Fibroblast of lung (primary cell): ENCODE results near the gene SAP25. TPM values are rescaled to one million over a fixed set of nuclear protein-coding genes. Genes with fewer than 3 reads are reported as not detected.

Source experiments
- DNase-seq, 2 donors: peaks; one replicate each; pipeline versions ENCODE4 v3.0.0 to v3.0.0-alpha.2; 2010; ENCODE audit warnings: low read depth in 2 of 2
- H2AFZ ChIP-seq: 2 replicates; pipeline ENCODE4 v1.5.1; 2012; ENCODE audit warnings: low read length, control low read depth, inconsistent platforms
- H3K27ac ChIP-seq: 2 replicates; pipeline ENCODE4 v1.5.1; 2011; ENCODE audit warnings: low read length, control low read depth; ENCODE audit not compliant: insufficient read depth
- H3K27me3 ChIP-seq: 2 replicates; pipeline ENCODE4 v1.5.1; 2011; ENCODE audit warnings: mild to moderate bottlenecking, low read length; ENCODE audit not compliant: control insufficient read depth, insufficient read depth
- H3K36me3 ChIP-seq: 2 replicates; pipeline ENCODE4 v1.5.1; 2011; ENCODE audit warnings: low read length; ENCODE audit not compliant: control insufficient read depth, insufficient read depth
- H3K4me1 ChIP-seq: 2 replicates; pipeline ENCODE4 v1.5.1; 2011; ENCODE audit warnings: low read length; ENCODE audit not compliant: control insufficient read depth, insufficient read depth; ENCODE audit errors: extremely low read depth
- H3K4me2 ChIP-seq: 2 replicates; pipeline ENCODE4 v1.5.1; 2011; ENCODE audit warnings: low read length, control low read depth; ENCODE audit not compliant: insufficient read depth; ENCODE audit errors: extremely low read depth
- H3K4me3 ChIP-seq, 4 experiments: fragments of 200-600 bp in 1 of 4; sonication (generic) in 1 of 4; replicated peaks in 1 of 4; 2 replicates each; pipeline ENCODE4 v1.5.1; 2011 to 2016; ENCODE audit warnings: low read length in 4 of 4, low read depth in 3 of 4, mild to moderate bottlenecking in 3 of 4, control low read depth in 2 of 4, inconsistent platforms in 1 of 4, mixed read lengths in 1 of 4; ENCODE audit not compliant: insufficient read depth in 1 of 4; ENCODE audit errors: control extremely low read depth in 1 of 4
- H3K79me2 ChIP-seq: 2 replicates; pipeline ENCODE4 v1.5.1; 2012; ENCODE audit warnings: mild to moderate bottlenecking, low read length, inconsistent platforms; ENCODE audit not compliant: control insufficient read depth, insufficient read depth
- H3K9ac ChIP-seq: 2 replicates; pipeline ENCODE4 v1.5.1; 2011; ENCODE audit warnings: mild to moderate bottlenecking, low read length, control low read depth; ENCODE audit not compliant: insufficient read depth
- H3K9me3 ChIP-seq: 2 replicates; pipeline ENCODE4 v1.5.1; 2012; ENCODE audit warnings: low read depth, low read length; ENCODE audit not compliant: control insufficient read depth, insufficient read depth
- H4K20me1 ChIP-seq: 2 replicates; pipeline ENCODE4 v1.5.1; 2011; ENCODE audit warnings: low read length; ENCODE audit not compliant: control insufficient read depth, insufficient read depth; ENCODE audit errors: extremely low read depth
- CTCF ChIP-seq, 2 donors: IDR thresholded peaks in 1 of 2; conservative IDR thresholded peaks in 1 of 2; 1 replicate in 1 of 2; 2 replicates in 1 of 2; pipeline ENCODE4 v1.5.1; 2011 to 2012; ENCODE audit warnings: low read length in 2 of 2, control low read depth in 1 of 2, inconsistent platforms in 1 of 2, low read depth in 1 of 2, mild to moderate bottlenecking in 1 of 2
- EZH2 ChIP-seq: IDR thresholded peaks from 2 replicates; pipeline ENCODE4 v1.5.1; 2012; ENCODE audit warnings: low read length, control low read depth, mild to moderate bottlenecking; ENCODE audit errors: missing control alignments
- polyA plus RNA-seq, 2 donors: library from polyadenylated mRNA; depleted of rRNA in 1 of 2; stranded (reverse) in 1 of 2; unstranded in 1 of 2; fragments of >200 nt; gene quantifications; 2 replicates each; pipeline ENCODE4 v1.2.1, GENCODE V29; 2011 to 2012; ENCODE audit warnings: missing spikeins in 1 of 2
- total RNA-seq: library from RNA; depleted of rRNA; stranded (reverse); fragments of >200 nt; gene quantifications from 2 replicates; pipeline ENCODE4 v1.2.1, GENCODE V29; 2014

SAP25 gene
- total and polyA plus RNA-seq, 2 donors (not counting 1 experiment from before 2014, with no cell fraction given): 0.22 TPM; not detected in 1

GRCh38 chr7:100602889-100603725 is 29.4 kb upstream of the SAP25 start:
- Histone ChIP-seq H3K36me3 (peaks cover 19% of the 10 kb centered on the region), H3K9me3 (no peaks in the 10 kb centered on the region), H2AFZ (no peak overlapping the region), H3K9ac (peak overlapping the region; percentile 61), H3K27me3 (no peaks in the 10 kb centered on the region), H3K4me3 (peak overlapping the region; percentile 65 to 98 (median 92)), H3K4me1 (peaks cover 4% of the 10 kb centered on the region), H3K79me2 (peaks cover 20% of the 10 kb centered on the region), H4K20me1 (no peaks in the 10 kb centered on the region), H3K27ac (peak overlapping the region; percentile 79), H3K4me2 (peak overlapping the region; percentile 92)
- TF ChIP-seq CTCF (conservative IDR thresholded peaks at IDR 0.05 in 1 of 2, IDR thresholded peaks at IDR 0.05 in 1 of 2; ENCODE audit: low read depth in 1 of 2, low read length in 2 of 2): no peak
- no peak for TF ChIP-seq EZH2
- peak; percentile 86 to 87 for DNase-seq

GRCh38 chr7:100600730-100601038 is 27.0 kb upstream of the SAP25 start:
- Histone ChIP-seq H3K36me3 (peaks cover 6% of the 10 kb centered on the region), H3K4me3 (no peak overlapping the region), H3K4me2 (no peak overlapping the region), H3K27me3 (no peaks in the 10 kb centered on the region), H3K27ac (no peak overlapping the region), H3K4me1 (peaks cover 4% of the 10 kb centered on the region), H4K20me1 (no peaks in the 10 kb centered on the region), H3K9me3 (no peaks in the 10 kb centered on the region), H3K79me2 (peaks cover 20% of the 10 kb centered on the region), H3K9ac (no peak overlapping the region), H2AFZ (no peak overlapping the region)
- no peak for DNase-seq
- TF ChIP-seq CTCF (conservative IDR thresholded peaks at IDR 0.05 in 1 of 2, IDR thresholded peaks at IDR 0.05 in 1 of 2; ENCODE audit: low read depth in 1 of 2, low read length in 2 of 2) (no peak), EZH2 (no peak)

GRCh38 chr7:100599911-100600729 is 26.4 kb upstream of the SAP25 start:
- Histone ChIP-seq H3K27me3 (no peaks in the 10 kb centered on the region), H3K79me2 (peaks cover 16% of the 10 kb centered on the region), H3K4me3 (no peak overlapping the region), H3K36me3 (peaks cover 2% of the 10 kb centered on the region), H2AFZ (no peak overlapping the region), H3K9ac (no peak overlapping the region), H4K20me1 (no peaks in the 10 kb centered on the region), H3K9me3 (no peaks in the 10 kb centered on the region), H3K27ac (no peak overlapping the region), H3K4me2 (no peak overlapping the region), H3K4me1 (peaks cover 2% of the 10 kb centered on the region)
- no peak for DNase-seq
- TF ChIP-seq CTCF (conservative IDR thresholded peaks at IDR 0.05 in 1 of 2, IDR thresholded peaks at IDR 0.05 in 1 of 2; ENCODE audit: low read depth in 1 of 2, low read length in 2 of 2) (no peak), EZH2 (no peak)
